IMR-90 (cell line): ENCODE data around the gene TMEM130. TPM values are rescaled to one million over a fixed set of nuclear protein-coding genes. Genes with fewer than 3 reads are reported as not detected.

Experiments
- ATAC-seq: fragments of 200-7000 bp; cut with Tn5 transposase; 2 replicates; pipeline ENCODE4 v1.9.1; 2020; ENCODE audit warnings: low read depth, mild to moderate bottlenecking, moderate library complexity
- BruUV-seq: library from RNA; stranded (reverse); fragments of 400-500 nt; replicated peaks from 2 replicates; lab custom pipeline; 2021; lab: Mats Ljungman, UMichigan
- CTCF ChIA-PET: fragments of 300-600 bp; formaldehyde crosslinking; extraction: SDS; loops from one replicate; lab custom pipeline; 2021; ENCODE audit warnings: antibody characterized with exemption; lab: Yijun Ruan, JAX
- POLR2A ChIA-PET: fragments of 300-600 bp; sonication (Branson Sonifier 250); formaldehyde crosslinking; loops from one replicate; lab custom pipeline; 2022; ENCODE audit warnings: antibody characterized with exemption; ENCODE audit not compliant: unreplicated experiment; lab: Charles Lee
- DNase-seq: peaks from one replicate; pipeline ENCODE4 v3.0.0; 2013
- H2AFZ ChIP-seq: replicated peaks from 2 replicates; pipeline ENCODE3; 2013; ENCODE audit warnings: low read length, mild to moderate bottlenecking; ENCODE audit not compliant: poor library complexity
- H2AK5ac ChIP-seq: 2 replicates; pipeline ENCODE4 v1.6.1; 2013; ENCODE audit warnings: low read depth, low read length, inconsistent platforms
- H2AK9ac ChIP-seq: replicated peaks from 2 replicates; pipeline ENCODE3; 2013; ENCODE audit warnings: mild to moderate bottlenecking, low read depth, low read length, moderate library complexity; ENCODE audit not compliant: poor library complexity
- H2BK120ac ChIP-seq: 2 replicates; pipeline ENCODE4 v1.6.1; 2013; ENCODE audit warnings: low read depth, low read length, inconsistent platforms
- H2BK15ac ChIP-seq: 3 replicates; pipeline ENCODE4 v1.6.1; 2013; ENCODE audit warnings: low read depth, low read length, inconsistent platforms
- H2BK20ac ChIP-seq: 2 replicates; pipeline ENCODE4 v1.6.1; 2013; ENCODE audit warnings: low read depth, mild to moderate bottlenecking, inconsistent platforms, low read length, moderate library complexity
- H2BK5ac ChIP-seq: 2 replicates; pipeline ENCODE4 v1.6.1; 2013; ENCODE audit warnings: mild to moderate bottlenecking, low read depth, low read length, inconsistent platforms; ENCODE audit not compliant: poor library complexity, severe bottlenecking
- H3K14ac ChIP-seq: replicated peaks from 2 replicates; pipeline ENCODE4 v1.6.1; 2013; ENCODE audit warnings: low read depth, low read length, inconsistent platforms
- H3K18ac ChIP-seq: 2 replicates; pipeline ENCODE4 v1.6.1; 2013; ENCODE audit warnings: low read depth, low read length, control low read depth
- H3K23ac ChIP-seq: 2 replicates; pipeline ENCODE4 v1.6.1; 2013; ENCODE audit warnings: low read depth, low read length, inconsistent platforms
- H3K27ac ChIP-seq: 2 replicates; pipeline ENCODE4 v1.5.1; 2013; ENCODE audit warnings: mild to moderate bottlenecking, control low read depth, low read length; ENCODE audit not compliant: insufficient read depth
- H3K27me3 ChIP-seq: 2 replicates; pipeline ENCODE4 v1.6.1; 2013; ENCODE audit warnings: low read length; ENCODE audit not compliant: control insufficient read depth, insufficient read depth
- H3K36me3 ChIP-seq: 2 replicates; pipeline ENCODE4 v1.6.1; 2013; ENCODE audit warnings: low read length, mixed read lengths; ENCODE audit not compliant: control insufficient read depth, insufficient read depth
- H3K4ac ChIP-seq: 2 replicates; pipeline ENCODE4 v1.6.1; 2013; ENCODE audit warnings: low read depth, low read length, inconsistent platforms
- H3K4me1 ChIP-seq: 2 replicates; pipeline ENCODE4 v1.6.1; 2013; ENCODE audit warnings: low read length, mixed read lengths; ENCODE audit not compliant: control insufficient read depth, insufficient read depth
- H3K4me2 ChIP-seq: 2 replicates; pipeline ENCODE4 v1.6.1; 2013; ENCODE audit warnings: low read depth, mild to moderate bottlenecking, control low read depth, low read length, moderate library complexity
- H3K4me3 ChIP-seq: 2 replicates; pipeline ENCODE4 v1.5.1; 2013; ENCODE audit warnings: low read depth, mild to moderate bottlenecking, control low read depth, low read length, moderate library complexity; ENCODE audit not compliant: insufficient read depth
- H3K56ac ChIP-seq: 2 replicates; pipeline ENCODE4 v1.6.1; 2013; ENCODE audit warnings: low read length, inconsistent platforms; ENCODE audit not compliant: insufficient read depth; ENCODE audit errors: extremely low read depth
- H3K79me1 ChIP-seq, 2 experiments: 2 replicates each; pipeline ENCODE4 v1.6.1; 2013; ENCODE audit warnings: low read length in 2 of 2, inconsistent platforms in 1 of 2, low read depth in 1 of 2
- H3K9ac ChIP-seq: 2 replicates; pipeline ENCODE4 v1.6.1; 2013; ENCODE audit warnings: low read depth, low read length, control low read depth
- H3K9me1 ChIP-seq: 2 replicates; pipeline ENCODE4 v1.6.1; 2013; ENCODE audit warnings: low read length, inconsistent platforms; ENCODE audit not compliant: insufficient read depth
- H3K9me3 ChIP-seq: 2 replicates; pipeline ENCODE4 v1.6.1; 2013; ENCODE audit warnings: low read length; ENCODE audit not compliant: control insufficient read depth, insufficient read depth
- H4K20me1 ChIP-seq: 2 replicates; pipeline ENCODE4 v1.6.1; 2013; ENCODE audit warnings: low read length, inconsistent platforms; ENCODE audit not compliant: insufficient read depth
- H4K5ac ChIP-seq: 2 replicates; pipeline ENCODE4 v1.6.1; 2013; ENCODE audit warnings: mild to moderate bottlenecking, low read depth, low read length, control low read depth
- H4K8ac ChIP-seq, 2 experiments: 2 replicates each; pipeline ENCODE4 v1.6.1; 2013; ENCODE audit warnings: low read depth in 2 of 2, low read length in 2 of 2, control low read depth in 1 of 2, inconsistent platforms in 1 of 2
- H4K91ac ChIP-seq: 2 replicates; pipeline ENCODE4 v1.6.1; 2013; ENCODE audit warnings: low read depth, low read length, inconsistent platforms; ENCODE audit not compliant: insufficient read depth
- CEBPB ChIP-seq: IDR thresholded peaks from 2 replicates; pipeline ENCODE4 v1.6.1; 2012; ENCODE audit warnings: low read depth, low read length, improper control_type of control experiment
- ELK1 ChIP-seq: fragments of 150-350 bp; IDR thresholded peaks from 2 replicates; pipeline ENCODE4 v1.6.1; 2016; ENCODE audit warnings: low read depth, mild to moderate bottlenecking, low read length, moderate library complexity, borderline replicate concordance
- MAFK ChIP-seq: IDR thresholded peaks from 2 replicates; pipeline ENCODE4 v1.6.1; 2012; ENCODE audit warnings: low read depth, low read length, improper control_type of control experiment
- MXI1 ChIP-seq: IDR thresholded peaks from 2 replicates; pipeline ENCODE4 v1.6.1; 2012; ENCODE audit warnings: low read depth, mild to moderate bottlenecking, low read length, moderate library complexity, borderline replicate concordance
- RCOR1 ChIP-seq: IDR thresholded peaks from 2 replicates; pipeline ENCODE4 v1.6.1; 2012; ENCODE audit warnings: mild to moderate bottlenecking, low read length, improper control_type of control experiment; ENCODE audit not compliant: insufficient replicate concordance
- RFX5 ChIP-seq: IDR thresholded peaks from 2 replicates; pipeline ENCODE4 v1.8.0; 2012; ENCODE audit warnings: low read depth, mild to moderate bottlenecking, low read length, moderate library complexity
- SMC3 ChIP-seq: fragments of 150-350 bp; IDR thresholded peaks from 2 replicates; pipeline ENCODE4 v1.6.1; 2016; ENCODE audit warnings: low read depth, mild to moderate bottlenecking, antibody characterized with exemption, low read length, moderate library complexity
- WGBS, 2 experiments: methylation state at CpG; one replicate each; pipeline versions ENCODE4 v1.1.5 to v1.1.7; 2013; ENCODE audit warnings: missing lambda C conversion rate in 2 of 2; ENCODE audit not compliant: insufficient read length in 1 of 2; ENCODE audit errors: extremely low coverage in 2 of 2; 5-methylcytosine and 5-hydroxymethylcytosine counted together
- dilution Hi-C: fragments of 300-500 bp; cut with HindIII; formaldehyde crosslinking; loops from one replicate; pipeline ENCODE4 v1.14.3; 2018; ENCODE audit warnings: low sequenced_read_pairs; ENCODE audit not compliant: unreplicated experiment
- in situ Hi-C: fragments of 300-500 bp; cut with MboI; formaldehyde crosslinking; loops from 3 replicates; pipeline ENCODE4 v1.14.3; 2019; ENCODE audit warnings: low sequenced_read_pairs, inconsistent platforms, mixed read lengths
- intact Hi-C: fragments of 100-400 bp; cut with micrococcal nuclease; formaldehyde crosslinking; loops from 2 replicates; pipeline ENCODE4 v1.10.0; 2022
- polyA plus RNA-seq, 3 experiments: library from polyadenylated mRNA; depleted of rRNA; stranded (reverse); fragments of >200 nt; gene quantifications; 2 replicates each; pipeline ENCODE4 v1.2.3, GENCODE V29; 2012; ENCODE audit warnings: low replicate concordance in 1 of 3
- total RNA-seq: library from RNA; depleted of rRNA; stranded (reverse); fragments of >200 nt; gene quantifications from 2 replicates; pipeline ENCODE4 v1.2.3, GENCODE V29; 2012

Gene TMEM130
- total and polyA plus RNA-seq, 2 of the 4 experiments (the other 2 are of a cell fraction): 1.1 to 14.8 TPM

GRCh38 chr7:98815313-98815712 lies 54.5 kb downstream of the TMEM130 start:
- H4K91ac ChIP-seq: no peak overlapping the region
- TF ChIP-seq RFX5 (no peak), MXI1 (no peak), SMC3 (no peak), ELK1 (no peak), RCOR1 (no peak), MAFK (no peak), CEBPB (no peak)
- no peaks in the 10 kb centered on the region; the same call in 1 of the 2 replicates for H3K9me3 ChIP-seq
- no peak overlapping the region for H3K4me3 ChIP-seq
- H3K4me2 ChIP-seq: no peak overlapping the region
- H3K9ac ChIP-seq: no peak overlapping the region
- no peak for ATAC-seq
- DNase-seq: no peak
- no peak overlapping the region for H2BK15ac ChIP-seq
- dilution Hi-C loops: no loop called here
- CTCF ChIA-PET: no interaction called here
- no peak overlapping the region for H2AK9ac ChIP-seq
- peaks cover 4% of the 10 kb centered on the region for H3K27me3 ChIP-seq
- intact Hi-C loops: no loop called here
- no peak overlapping the region for H3K23ac ChIP-seq
- no peaks in the 10 kb centered on the region for H4K20me1 ChIP-seq
- POLR2A ChIA-PET: no interaction called here
- no peak overlapping the region for H3K56ac ChIP-seq
- H2BK20ac ChIP-seq: no peak overlapping the region
- H3K79me1 ChIP-seq: no peaks in the 10 kb centered on the region
- no peak overlapping the region for H3K4ac ChIP-seq
- H2BK5ac ChIP-seq: no peak overlapping the region
- WGBS, 2 experiments: no CpG with 5 or more reads among the region's 1 CpG
- no peak overlapping the region for H2BK120ac ChIP-seq
- H3K14ac ChIP-seq: no peak overlapping the region
- H4K5ac ChIP-seq: no peak overlapping the region
- H2AK5ac ChIP-seq: no peak overlapping the region
- no peak overlapping the region for H2AFZ ChIP-seq
- H4K8ac ChIP-seq: no peak overlapping the region
- no peak overlapping the region for H3K27ac ChIP-seq
- no TSS peak for BruUV-seq
- no peak overlapping the region for H3K18ac ChIP-seq
- H3K4me1 ChIP-seq: no peaks in the 10 kb centered on the region
- in situ Hi-C loops: no loop called here
- H3K36me3 ChIP-seq: no peaks in the 10 kb centered on the region
- H3K9me1 ChIP-seq: no peaks in the 10 kb centered on the region
